ENCODE results near the gene NFKB1.
"Not testable (repeated sequence)": the region's sequence is repeated elsewhere in the genome, so short reads cannot be mapped to it uniquely, and the experiment has no call there.

NFKB1 gene

GRCh38 chr4:102616636-102617035, 115.5 kb downstream of the NFKB1 start:
- no peak for DNase-seq (ENCODE audit: low read depth in 1 of 2, low spot score in 1 of 2)
- H3K27ac ChIP-seq (replicated peaks) = no peak overlapping the region
- H3K27me3 ChIP-seq (ENCODE audit: insufficient read depth, poor library complexity, severe bottlenecking) = no peaks in the 10 kb centered on the region
- H3K4me3 ChIP-seq (replicated peaks; ENCODE audit: insufficient read depth, low read length) = no peak overlapping the region
- TF ChIP-seq CTCF (IDR thresholded peaks at IDR 0.05; ENCODE audit: insufficient read depth, low read length) (no peak), SPI1 (IDR thresholded peaks at IDR 0.05; ENCODE audit: borderline replicate concordance, low read depth) (no peak), POLR2AphosphoS5 (IDR thresholded peaks at IDR 0.05; ENCODE audit: low read depth) (no peak), REST (IDR thresholded peaks at IDR 0.05; ENCODE audit: insufficient replicate concordance, low read depth) (no peak), GABPA (IDR thresholded peaks at IDR 0.05; ENCODE audit: low read depth) (no peak)

- not testable (repeated sequence) for H3K4me3 ChIP-seq (replicated peaks; ENCODE audit: insufficient read depth, low read length); H3K27me3 ChIP-seq (ENCODE audit: insufficient read depth, poor library complexity, severe bottlenecking); DNase-seq (ENCODE audit: low read depth in 1 of 2, low spot score in 1 of 2); H3K27ac ChIP-seq (replicated peaks)
Measured at GRCh38 chr4:102619021-102619420, 117.9 kb downstream of the NFKB1 start.

- DNase-seq (ENCODE audit: low read depth in 1 of 2, low spot score in 1 of 2); H3K4me3 ChIP-seq (replicated peaks; ENCODE audit: insufficient read depth, low read length); H3K27me3 ChIP-seq (ENCODE audit: insufficient read depth, poor library complexity, severe bottlenecking); H3K27ac ChIP-seq (replicated peaks): not testable (repeated sequence)
Measured at GRCh38 chr4:102619776-102620631, 118.8 kb downstream of the NFKB1 start.

DNA sequence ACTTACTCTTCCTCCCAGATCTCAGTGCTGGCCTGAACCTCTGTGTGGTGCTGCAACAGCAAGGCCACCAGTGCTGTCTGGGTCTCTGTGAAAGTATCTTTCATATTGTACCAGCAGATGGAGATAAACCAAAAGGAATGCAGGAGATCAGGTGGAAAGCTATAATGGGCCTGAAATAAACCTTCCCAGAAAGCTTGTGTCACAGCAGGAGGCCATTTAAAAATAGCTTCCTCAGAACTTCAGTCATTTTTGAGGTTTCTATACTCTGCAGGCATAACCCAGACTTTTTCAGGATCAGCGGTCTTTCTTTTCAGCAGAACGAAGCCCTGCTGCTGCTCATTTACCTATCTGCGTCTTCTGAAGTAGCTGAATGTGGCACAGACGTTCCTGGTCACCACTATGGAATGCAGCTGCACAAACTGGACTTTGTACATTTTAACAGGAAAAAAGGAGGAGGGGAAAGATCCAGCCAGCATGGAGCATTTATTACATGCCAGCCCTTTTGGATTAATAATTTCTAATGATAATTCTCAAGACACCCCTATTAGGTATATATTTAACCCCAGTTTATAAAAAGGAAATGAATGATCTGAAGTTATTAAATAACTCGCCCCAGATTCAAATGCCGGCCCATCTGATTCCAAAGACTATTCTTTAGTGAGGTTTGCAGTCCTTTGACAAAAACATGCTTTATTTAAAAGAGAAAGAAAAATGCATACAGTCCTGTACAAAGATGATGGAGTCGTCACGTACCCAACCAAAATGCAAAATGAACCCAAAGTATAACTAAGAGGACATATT, 119.7 kb downstream of the NFKB1 start:
- Histone ChIP-seq H3K27me3 (ENCODE audit: insufficient read depth, poor library complexity, severe bottlenecking) (no peaks in the 10 kb centered on the region), H3K4me3 (replicated peaks; ENCODE audit: insufficient read depth, low read length) (no peak overlapping the region), H3K27ac (replicated peaks) (no peak overlapping the region)
- DNase-seq (ENCODE audit: low read depth in 1 of 2, low spot score in 1 of 2) = peak in 1 of 2 experiments; percentile 20
- TF ChIP-seq POLR2AphosphoS5 (IDR thresholded peaks at IDR 0.05; ENCODE audit: low read depth) (no peak), SPI1 (IDR thresholded peaks at IDR 0.05; ENCODE audit: borderline replicate concordance, low read depth) (no peak), REST (IDR thresholded peaks at IDR 0.05; ENCODE audit: insufficient replicate concordance, low read depth) (no peak), CTCF (IDR thresholded peaks at IDR 0.05; ENCODE audit: insufficient read depth, low read length) (no peak), GABPA (IDR thresholded peaks at IDR 0.05; ENCODE audit: low read depth) (no peak)
